ENCODE data around the gene TMEM187. TPM values are rescaled to one million over a fixed set of nuclear protein-coding genes. Genes with fewer than 3 reads are reported as not detected.

Gene TMEM187
- total and polyA plus RNA-seq, 2 donors (not counting 1 experiment from before 2014, with no cell fraction given), result 5.5 to 6.4 TPM

- Mint-ChIP-seq H3K9me3 (ENCODE audit: insufficient read depth) (no peaks in the 10 kb centered on the region), H3K27ac (no peak overlapping the region), H3K4me3 (no peak overlapping the region), H3K4me1 (peaks cover 2% of the 10 kb centered on the region), H3K27me3 (no peaks in the 10 kb centered on the region)
- 73% methylated on average over 9 of the region's 12 CpGs for WGBS (ENCODE audit: insufficient coverage)
- no peak overlapping the region for H2AFZ ChIP-seq (ENCODE audit: insufficient read depth, low read depth, low read length, poor library complexity, severe bottlenecking)
- H3K27me3 ChIP-seq (replicated peaks in 1 of 4; ENCODE audit: control extremely low read depth in 1 of 4, control insufficient read depth in 3 of 4, insufficient read depth in 4 of 4, low read length in 3 of 4), result no peaks in the 10 kb centered on the region
- H3K4me2 ChIP-seq (replicated peaks; ENCODE audit: low read depth, low read length, poor library complexity, severe bottlenecking), result no peak overlapping the region
- H3K36me3 ChIP-seq (replicated peaks in 1 of 2; ENCODE audit: control extremely low read depth in 1 of 2, control insufficient read depth in 1 of 2, extremely low read depth in 1 of 2, insufficient read depth in 2 of 2, low read length in 1 of 2), result peaks cover 0 to 67% of the 10 kb centered on the region in 2 experiments
- intact Hi-C loops (cut with micrococcal nuclease), result no loop called here
- ChIA-PET CTCF (interaction anchor here (0.6 kb wide), 1 partner anchor 10 kb away, joined by 3 read pairs; no protein-coding TSS in a partner anchor), POLR2A (no interaction called here)
- TF ChIP-seq EZH2 (IDR thresholded peaks at IDR 0.05; ENCODE audit: borderline replicate concordance, insufficient read depth, low read depth, low read length, poor library complexity, severe bottlenecking), result no peak
- TF ChIP-seq, protein P1, sequence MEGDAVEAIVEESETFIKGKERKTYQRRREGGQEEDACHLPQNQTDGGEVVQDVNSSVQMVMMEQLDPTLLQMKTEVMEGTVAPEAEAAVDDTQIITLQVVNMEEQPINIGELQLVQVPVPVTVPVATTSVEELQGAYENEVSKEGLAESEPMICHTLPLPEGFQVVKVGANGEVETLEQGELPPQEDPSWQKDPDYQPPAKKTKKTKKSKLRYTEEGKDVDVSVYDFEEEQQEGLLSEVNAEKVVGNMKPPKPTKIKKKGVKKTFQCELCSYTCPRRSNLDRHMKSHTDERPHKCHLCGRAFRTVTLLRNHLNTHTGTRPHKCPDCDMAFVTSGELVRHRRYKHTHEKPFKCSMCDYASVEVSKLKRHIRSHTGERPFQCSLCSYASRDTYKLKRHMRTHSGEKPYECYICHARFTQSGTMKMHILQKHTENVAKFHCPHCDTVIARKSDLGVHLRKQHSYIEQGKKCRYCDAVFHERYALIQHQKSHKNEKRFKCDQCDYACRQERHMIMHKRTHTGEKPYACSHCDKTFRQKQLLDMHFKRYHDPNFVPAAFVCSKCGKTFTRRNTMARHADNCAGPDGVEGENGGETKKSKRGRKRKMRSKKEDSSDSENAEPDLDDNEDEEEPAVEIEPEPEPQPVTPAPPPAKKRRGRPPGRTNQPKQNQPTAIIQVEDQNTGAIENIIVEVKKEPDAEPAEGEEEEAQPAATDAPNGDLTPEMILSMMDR (IDR thresholded peaks at IDR 0.05), result no peak
- H3K4me1 ChIP-seq (ENCODE audit: control insufficient read depth in 2 of 2, insufficient read depth in 2 of 2, low read length in 2 of 2), result peaks cover 0 to 4% of the 10 kb centered on the region in 2 donors
- H3K27ac ChIP-seq (ENCODE audit: low read length in 2 of 2), result no peak overlapping the region
- ATAC-seq (ENCODE audit: low read depth) (no peak), DNase-seq (no peak)
- H4K20me1 ChIP-seq (ENCODE audit: control insufficient read depth, insufficient read depth, low read length, poor library complexity, severe bottlenecking), result no peaks in the 10 kb centered on the region
- no peak overlapping the region for H3K9ac ChIP-seq (ENCODE audit: low read length)
- H3K79me2 ChIP-seq (ENCODE audit: control insufficient read depth, insufficient read depth, low read length), result peaks cover 3% of the 10 kb centered on the region
- no peaks in the 10 kb centered on the region for H3K9me3 ChIP-seq (ENCODE audit: control extremely low read depth in 1 of 3, control insufficient read depth in 2 of 3, insufficient read depth in 1 of 3, low read length in 2 of 3)
- H3K4me3 ChIP-seq (ENCODE audit: control extremely low read depth in 1 of 5, extremely low read depth in 1 of 5, insufficient read depth in 1 of 5, low read depth in 2 of 5, low read length in 4 of 5), result no peak overlapping the region
Observed at GRCh38 chrX:153955228-153955732, 17.3 kb upstream of the TMEM187 start.

DNA sequence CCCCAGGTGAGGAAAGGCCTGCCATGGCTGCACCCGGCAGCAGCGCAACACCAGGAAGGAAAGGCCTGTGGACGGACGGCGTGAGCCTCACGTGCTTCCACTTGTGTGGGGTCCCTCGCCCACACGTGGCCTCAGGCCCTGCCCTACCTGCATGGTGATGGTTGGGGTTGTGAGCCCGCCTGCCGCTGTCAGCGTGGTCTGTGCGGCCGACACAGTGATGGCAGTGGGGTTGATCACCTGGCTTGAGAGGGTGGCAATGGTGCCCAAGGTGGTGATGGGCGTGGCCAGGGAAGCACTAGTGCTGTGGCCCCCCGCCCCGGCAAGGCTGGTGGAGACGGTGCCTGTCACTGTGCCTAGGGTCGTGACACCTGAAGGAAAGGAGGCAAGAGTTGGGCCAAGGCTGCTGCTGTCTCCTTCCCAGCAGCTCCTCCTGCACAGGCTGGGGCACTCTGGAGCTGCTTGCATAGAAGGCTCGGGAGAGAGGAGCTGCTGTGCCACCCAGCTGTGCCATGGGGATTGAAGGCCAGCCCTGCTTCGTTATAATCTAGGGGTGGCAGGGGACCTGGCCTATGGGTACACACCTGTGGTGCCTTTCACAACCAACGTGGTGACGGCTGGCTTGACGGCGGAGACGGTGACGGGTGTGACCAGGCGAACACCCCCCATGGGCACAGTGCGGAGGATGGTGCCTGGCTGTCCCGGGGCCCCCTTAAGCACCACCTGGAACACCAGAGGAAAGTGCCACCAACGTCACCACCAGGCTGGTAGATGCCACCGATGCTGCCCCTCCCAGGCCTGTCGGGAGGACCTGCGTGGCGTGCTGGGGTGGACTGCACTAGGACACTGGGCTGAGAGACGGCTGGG, 16.3 kb upstream of the TMEM187 start:
- Histone ChIP-seq H3K9ac (ENCODE audit: low read length) (no peak overlapping the region), H3K36me3 (replicated peaks in 1 of 2; ENCODE audit: control extremely low read depth in 1 of 2, control insufficient read depth in 1 of 2, extremely low read depth in 1 of 2, insufficient read depth in 2 of 2, low read length in 1 of 2) (peaks cover 0 to 66% of the 10 kb centered on the region in 2 experiments), H3K4me1 (ENCODE audit: control insufficient read depth in 2 of 2, insufficient read depth in 2 of 2, low read length in 2 of 2) (peaks cover 0 to 4% of the 10 kb centered on the region in 2 donors), H3K27ac (ENCODE audit: low read length in 2 of 2) (no peak overlapping the region), H3K4me2 (replicated peaks; ENCODE audit: low read depth, low read length, poor library complexity, severe bottlenecking) (no peak overlapping the region), H3K27me3 (replicated peaks in 1 of 4; ENCODE audit: control extremely low read depth in 1 of 4, control insufficient read depth in 3 of 4, insufficient read depth in 4 of 4, low read length in 3 of 4) (no peaks in the 10 kb centered on the region), H3K9me3 (ENCODE audit: control extremely low read depth in 1 of 3, control insufficient read depth in 2 of 3, insufficient read depth in 1 of 3, low read length in 2 of 3) (no peaks in the 10 kb centered on the region), H3K79me2 (ENCODE audit: control insufficient read depth, insufficient read depth, low read length) (peaks cover 11% of the 10 kb centered on the region), H4K20me1 (ENCODE audit: control insufficient read depth, insufficient read depth, low read length, poor library complexity, severe bottlenecking) (no peaks in the 10 kb centered on the region), H3K4me3 (ENCODE audit: control extremely low read depth in 1 of 5, extremely low read depth in 1 of 5, insufficient read depth in 1 of 5, low read depth in 2 of 5, low read length in 4 of 5) (no peak overlapping the region), H2AFZ (ENCODE audit: insufficient read depth, low read depth, low read length, poor library complexity, severe bottlenecking) (no peak overlapping the region)
- POLR2A ChIA-PET, result no interaction called here
- no peaks in the 10 kb centered on the region for H3K27me3 Mint-ChIP-seq
- intact Hi-C loops (cut with micrococcal nuclease), result no loop called here
- TF ChIP-seq, protein P1 (IDR thresholded peaks at IDR 0.05), result no peak
- 94% methylated on average over 32 of the region's 35 CpGs for WGBS (ENCODE audit: insufficient coverage)
- no peak for DNase-seq
- no peak overlapping the region for H3K27ac Mint-ChIP-seq
- no peaks in the 10 kb centered on the region for H3K9me3 Mint-ChIP-seq (ENCODE audit: insufficient read depth)
- CTCF ChIA-PET, result no interaction called here
- H3K4me1 Mint-ChIP-seq, result peaks cover 2% of the 10 kb centered on the region
- ATAC-seq (ENCODE audit: low read depth), result no peak
- no peak overlapping the region for H3K4me3 Mint-ChIP-seq
